CD14-positive monocyte (primary cell): ENCODE data around the gene SASH1. TPM values are rescaled to one million over a fixed set of nuclear protein-coding genes. Genes with fewer than 3 reads are reported as not detected.

ENCODE experiments used
- DNase-seq, 3 donors: peaks; one replicate each; pipeline ENCODE4 v3.0.0-alpha.2; 2011 to 2022
- H2AFZ ChIP-seq: 2 replicates; pipeline ENCODE4 v1.6.0; 2012; ENCODE audit warnings: mild to moderate bottlenecking, low read depth, low read length, inconsistent platforms; ENCODE audit not compliant: insufficient read depth, poor library complexity, severe bottlenecking
- H3K27ac ChIP-seq, 2 donors: 1 replicate in 1 of 2; 2 replicates in 1 of 2; pipeline ENCODE4 v1.5.1; 2012 to 2013; ENCODE audit warnings: low read length in 2 of 2, control low read depth in 1 of 2, inconsistent platforms in 1 of 2, low read depth in 1 of 2, mild to moderate bottlenecking in 1 of 2
- H3K27me3 ChIP-seq, 2 donors: one replicate each; pipeline versions ENCODE4 v1.6.0 to v1.6.1; 2011 to 2013; ENCODE audit warnings: low read length in 2 of 2; ENCODE audit not compliant: control insufficient read depth in 2 of 2, insufficient read depth in 2 of 2
- H3K36me3 ChIP-seq, 2 donors: replicated peaks in 1 of 2; 1 replicate in 1 of 2; 2 replicates in 1 of 2; pipeline versions ENCODE4 v1.5.1 to v1.6.1; 2012 to 2013; ENCODE audit warnings: low read length in 2 of 2, control low read depth in 1 of 2, inconsistent platforms in 1 of 2, mild to moderate bottlenecking in 1 of 2; ENCODE audit not compliant: insufficient read depth in 2 of 2, control insufficient read depth in 1 of 2
- H3K4me1 ChIP-seq, 2 donors: 1 replicate in 1 of 2; 2 replicates in 1 of 2; pipeline versions ENCODE4 v1.5.1 to v1.6.1; 2012 to 2013; ENCODE audit warnings: low read length in 2 of 2, control low read depth in 1 of 2, inconsistent platforms in 1 of 2, mild to moderate bottlenecking in 1 of 2, moderate library complexity in 1 of 2; ENCODE audit not compliant: insufficient read depth in 2 of 2, control insufficient read depth in 1 of 2
- H3K4me2 ChIP-seq: replicated peaks from 2 replicates; pipeline ENCODE3; 2012; ENCODE audit warnings: low read length, moderate library complexity, mild to moderate bottlenecking; ENCODE audit not compliant: poor library complexity, severe bottlenecking; ENCODE audit errors: extremely low read depth
- H3K4me3 ChIP-seq, 3 experiments: fragments of 200-600 bp in 1 of 3; sonication (generic) in 1 of 3; replicated peaks in 1 of 3; 1 replicate in 2 of 3; 2 replicates in 1 of 3; pipeline ENCODE4 v1.5.1; 2011 to 2013; ENCODE audit warnings: low read length in 3 of 3, mild to moderate bottlenecking in 3 of 3, control low read depth in 2 of 3, low read depth in 2 of 3, inconsistent platforms in 1 of 3, moderate library complexity in 1 of 3
- H3K79me2 ChIP-seq: 2 replicates; pipeline ENCODE4 v1.6.0; 2012; ENCODE audit warnings: mild to moderate bottlenecking, control low read depth, inconsistent platforms, low read length, moderate library complexity; ENCODE audit not compliant: insufficient read depth
- H3K9ac ChIP-seq: 2 replicates; pipeline ENCODE4 v1.6.0; 2017; ENCODE audit warnings: low read length, mild to moderate bottlenecking; ENCODE audit not compliant: insufficient read depth, poor library complexity, severe bottlenecking
- H3K9me3 ChIP-seq, 2 donors: replicated peaks in 1 of 2; 1 replicate in 1 of 2; 2 replicates in 1 of 2; pipeline versions ENCODE4 v1.5.1 to v1.6.1; 2012 to 2013; ENCODE audit warnings: low read length in 2 of 2, control low read depth in 1 of 2; ENCODE audit not compliant: control insufficient read depth in 1 of 2, insufficient read depth in 1 of 2
- H4K20me1 ChIP-seq: 2 replicates; pipeline ENCODE4 v1.6.0; 2012; ENCODE audit warnings: mild to moderate bottlenecking, low read length, control low read depth, moderate library complexity; ENCODE audit not compliant: insufficient read depth
- H3K27ac Mint-ChIP-seq, 7 donors: one replicate each; pipeline ENCODE4 v1.8.0; 2020; ENCODE audit warnings: mild to moderate bottlenecking in 7 of 7, mixed read lengths in 7 of 7, moderate library complexity in 6 of 7, inconsistent platforms in 2 of 7
- H3K27me3 Mint-ChIP-seq, 3 donors: one replicate each; pipeline ENCODE4 v1.8.0; 2021 to 2022; ENCODE audit warnings: low read depth in 3 of 3, mild to moderate bottlenecking in 3 of 3, mixed read lengths in 3 of 3, moderate library complexity in 3 of 3, inconsistent platforms in 1 of 3
- H3K36me3 Mint-ChIP-seq, 2 donors: one replicate each; pipeline ENCODE4 v1.8.0; 2020; ENCODE audit warnings: mixed read lengths in 2 of 2, inconsistent platforms in 1 of 2, mild to moderate bottlenecking in 1 of 2
- H3K4me1 Mint-ChIP-seq: one replicate; pipeline ENCODE4 v1.8.0; 2020; ENCODE audit warnings: mild to moderate bottlenecking, mixed read lengths
- H3K4me3 Mint-ChIP-seq, 2 donors: one replicate each; pipeline ENCODE4 v1.8.0; 2020; ENCODE audit warnings: mild to moderate bottlenecking in 2 of 2, mixed read lengths in 2 of 2, moderate library complexity in 1 of 2
- H3K9me3 Mint-ChIP-seq, 7 donors: one replicate each; pipeline ENCODE4 v1.8.0; 2020 to 2022; ENCODE audit warnings: mixed read lengths in 7 of 7, mild to moderate bottlenecking in 6 of 7, moderate library complexity in 6 of 7, inconsistent platforms in 2 of 7
- WGBS: methylation state at CpG from one replicate; pipeline ENCODE4 v1.1.5; 2013; ENCODE audit warnings: missing lambda C conversion rate; ENCODE audit not compliant: insufficient coverage; 5-methylcytosine and 5-hydroxymethylcytosine counted together
- intact Hi-C, 2 donors: fragments of 100-400 bp; cut with micrococcal nuclease; formaldehyde crosslinking; loops; one replicate each; pipeline versions ENCODE4 v1.15.0 to v1.15.1; 2023
- polyA plus RNA-seq, 3 donors: library from polyadenylated mRNA; depleted of rRNA in 1 of 3; unstranded in 2 of 3; stranded (reverse) in 1 of 3; fragments of 300-500 nt in 2 of 3; fragments of >200 nt in 1 of 3; fragmentation: Illumina TruSeq in 2 of 3; gene quantifications; 1 replicate in 2 of 3; 2 replicates in 1 of 3; pipeline ENCODE4 v1.2.3, GENCODE V29; 2012 to 2021
- TF ChIP-seq, protein P1 (sequence below): fragments of 200-600 bp; IDR thresholded peaks from one replicate; pipeline ENCODE4 v1.8.0; 2022; ENCODE audit warnings: antibody characterized with exemption, mild to moderate bottlenecking

The SASH1 gene
- polyA plus RNA-seq, 3 donors = 0.90 to 5.1 (median 4.7) TPM

DNA sequence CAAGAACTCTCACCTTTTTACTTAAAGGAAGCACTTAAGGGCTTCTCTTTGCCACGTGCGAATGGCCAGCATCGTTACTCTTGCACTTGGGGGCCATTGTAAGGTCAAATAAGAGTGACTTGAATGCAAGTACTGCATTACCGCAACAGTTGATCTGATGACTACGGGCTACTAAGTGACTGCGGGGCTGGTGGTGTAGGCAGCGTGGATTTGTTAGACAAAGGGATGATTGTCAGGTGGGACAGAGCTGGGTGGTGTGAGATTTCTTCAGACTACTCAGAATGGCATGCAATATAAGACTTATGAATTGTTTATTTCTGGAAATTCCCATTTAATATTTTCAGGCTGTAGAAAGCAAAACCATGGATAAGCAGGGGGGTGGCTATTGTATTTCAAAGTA is 204.5 kb downstream of the SASH1 start:
- Histone ChIP-seq H2AFZ (no peak overlapping the region), H3K9ac (no peak overlapping the region), H3K79me2 (no peaks in the 10 kb centered on the region), H3K4me2 (no peak overlapping the region), H3K4me1 (no peaks in the 10 kb centered on the region), H4K20me1 (no peaks in the 10 kb centered on the region), H3K27me3 (peaks cover 1 to 4% of the 10 kb centered on the region in 2 donors), H3K4me3 (no peak overlapping the region), H3K27ac (no peak overlapping the region), H3K36me3 (peaks cover 0 to 5% of the 10 kb centered on the region in 2 donors), H3K9me3 (no peaks in the 10 kb centered on the region)
- H3K36me3 Mint-ChIP-seq = peaks cover 5 to 8% of the 10 kb centered on the region in 2 donors
- H3K4me1 Mint-ChIP-seq = peaks cover 7% of the 10 kb centered on the region
- TF ChIP-seq, protein P1, sequence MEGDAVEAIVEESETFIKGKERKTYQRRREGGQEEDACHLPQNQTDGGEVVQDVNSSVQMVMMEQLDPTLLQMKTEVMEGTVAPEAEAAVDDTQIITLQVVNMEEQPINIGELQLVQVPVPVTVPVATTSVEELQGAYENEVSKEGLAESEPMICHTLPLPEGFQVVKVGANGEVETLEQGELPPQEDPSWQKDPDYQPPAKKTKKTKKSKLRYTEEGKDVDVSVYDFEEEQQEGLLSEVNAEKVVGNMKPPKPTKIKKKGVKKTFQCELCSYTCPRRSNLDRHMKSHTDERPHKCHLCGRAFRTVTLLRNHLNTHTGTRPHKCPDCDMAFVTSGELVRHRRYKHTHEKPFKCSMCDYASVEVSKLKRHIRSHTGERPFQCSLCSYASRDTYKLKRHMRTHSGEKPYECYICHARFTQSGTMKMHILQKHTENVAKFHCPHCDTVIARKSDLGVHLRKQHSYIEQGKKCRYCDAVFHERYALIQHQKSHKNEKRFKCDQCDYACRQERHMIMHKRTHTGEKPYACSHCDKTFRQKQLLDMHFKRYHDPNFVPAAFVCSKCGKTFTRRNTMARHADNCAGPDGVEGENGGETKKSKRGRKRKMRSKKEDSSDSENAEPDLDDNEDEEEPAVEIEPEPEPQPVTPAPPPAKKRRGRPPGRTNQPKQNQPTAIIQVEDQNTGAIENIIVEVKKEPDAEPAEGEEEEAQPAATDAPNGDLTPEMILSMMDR = no peak
- H3K27me3 Mint-ChIP-seq = peaks cover 2 to 12% (median 8%) of the 10 kb centered on the region in 3 donors
- WGBS = 85% methylated on average over 4 of the region's 7 CpGs
- DNase-seq = no peak
- no peak overlapping the region for H3K4me3 Mint-ChIP-seq
- intact Hi-C loops = no loop called here
- H3K27ac Mint-ChIP-seq = no peak overlapping the region
- peaks cover 0 to 3% (median 0%) of the 10 kb centered on the region in 7 donors for H3K9me3 Mint-ChIP-seq

DNA sequence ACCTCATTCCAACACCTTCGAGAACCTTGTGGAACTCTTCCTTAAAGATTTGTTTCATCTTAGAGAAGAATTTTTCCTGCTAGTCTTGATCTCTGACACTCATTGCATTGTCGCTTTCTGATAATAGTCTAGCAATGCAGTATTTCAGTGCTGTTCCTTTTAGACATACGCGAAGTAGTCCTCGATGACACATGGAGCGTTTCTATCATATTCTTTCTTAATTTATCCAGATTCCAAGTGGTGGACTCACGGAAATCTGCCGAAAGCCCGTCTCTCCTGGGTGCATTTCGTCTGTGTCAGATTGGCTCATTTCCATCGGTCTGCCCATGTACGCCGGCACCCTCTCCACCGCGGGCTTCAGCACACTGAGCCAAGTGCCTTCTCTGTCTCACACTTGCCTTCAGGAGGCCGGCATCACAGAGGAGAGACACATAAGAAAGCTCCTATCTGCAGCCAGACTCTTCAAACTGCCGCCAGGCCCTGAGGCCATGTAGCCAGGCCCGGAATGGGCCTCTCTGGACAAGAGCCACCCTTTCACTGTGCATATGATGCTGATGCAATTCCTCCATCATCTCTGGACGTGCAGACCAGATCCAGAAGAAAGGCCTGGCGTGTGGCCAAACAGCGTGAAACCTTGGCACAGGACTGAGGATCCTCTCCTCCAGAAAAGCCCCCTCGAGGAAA is 205.6 kb downstream of the SASH1 start:
- Histone ChIP-seq H3K27ac (no peak overlapping the region), H4K20me1 (no peaks in the 10 kb centered on the region), H3K4me1 (no peaks in the 10 kb centered on the region), H3K4me3 (no peak overlapping the region), H3K4me2 (no peak overlapping the region), H3K9me3 (no peaks in the 10 kb centered on the region), H3K36me3 (peaks cover 0 to 5% of the 10 kb centered on the region in 2 donors), H3K27me3 (peaks cover 3 to 4% of the 10 kb centered on the region in 2 donors), H2AFZ (no peak overlapping the region), H3K9ac (no peak overlapping the region), H3K79me2 (no peaks in the 10 kb centered on the region)
- Mint-ChIP-seq H3K36me3 (peaks cover 5 to 8% of the 10 kb centered on the region in 2 donors), H3K27me3 (peaks cover 4 to 15% (median 13%) of the 10 kb centered on the region in 3 donors), H3K9me3 (no peaks in the 10 kb centered on the region), H3K4me3 (no peak overlapping the region), H3K27ac (no peak overlapping the region), H3K4me1 (peaks cover 7% of the 10 kb centered on the region)
- DNase-seq = no peak
- WGBS = 92% methylated on average over 20 of the region's 22 CpGs
- intact Hi-C loops = no loop called here
- TF ChIP-seq, protein P1 = no peak
